AG04449 (cell line): ENCODE data around the gene METRN.

Experiments used
- CTCF ChIA-PET: fragments of 350-600 bp; formaldehyde crosslinking; extraction: SDS; loops from one replicate; lab custom pipeline; 2021; ENCODE audit warnings: antibody characterized with exemption; lab: Yijun Ruan, JAX
- POLR2A ChIA-PET: fragments of 400-600, 350-600 bp; formaldehyde crosslinking; extraction: SDS; loops from one replicate; lab custom pipeline; 2020; ENCODE audit warnings: antibody characterized with exemption, inconsistent platforms; lab: Yijun Ruan, JAX
- DNase-seq: peaks from one replicate; pipeline ENCODE4 v3.0.0-alpha.2; 2010; ENCODE audit warnings: low read depth, low spot score
- H3K4me3 ChIP-seq: 2 replicates; pipeline ENCODE4 v1.5.1; 2011; ENCODE audit warnings: low read depth, mild to moderate bottlenecking, control low read depth, low read length
- TF ChIP-seq, protein P1 (sequence below): IDR thresholded peaks from one replicate; pipeline ENCODE4 v1.5.1; 2011; ENCODE audit warnings: mild to moderate bottlenecking, moderate library complexity, low read length, control low read depth, inconsistent platforms; ENCODE audit not compliant: insufficient read depth; ENCODE audit errors: missing control alignments

The METRN gene

DNA sequence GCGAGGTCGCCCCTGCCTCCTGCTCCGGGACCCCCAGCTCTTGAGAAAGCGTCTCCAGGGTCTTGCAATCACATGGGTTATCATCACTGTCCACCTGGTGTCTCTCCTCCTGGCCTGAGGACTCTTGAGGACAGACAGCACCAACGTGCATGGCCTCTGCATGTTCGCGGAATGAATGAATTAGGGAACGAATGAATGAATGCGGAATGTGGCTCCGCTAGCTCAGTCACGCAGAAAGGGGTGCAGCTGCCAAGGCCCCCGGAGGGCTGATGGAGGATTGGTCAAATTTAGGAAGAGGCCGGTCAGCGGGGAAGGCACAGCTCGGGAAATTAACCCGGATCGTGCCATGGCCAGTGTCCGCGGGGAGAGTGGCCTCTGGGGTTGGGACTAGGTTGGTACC lies 12.6 kb upstream of the METRN start:
- DNase-seq: no peak
- TF ChIP-seq, protein P1, sequence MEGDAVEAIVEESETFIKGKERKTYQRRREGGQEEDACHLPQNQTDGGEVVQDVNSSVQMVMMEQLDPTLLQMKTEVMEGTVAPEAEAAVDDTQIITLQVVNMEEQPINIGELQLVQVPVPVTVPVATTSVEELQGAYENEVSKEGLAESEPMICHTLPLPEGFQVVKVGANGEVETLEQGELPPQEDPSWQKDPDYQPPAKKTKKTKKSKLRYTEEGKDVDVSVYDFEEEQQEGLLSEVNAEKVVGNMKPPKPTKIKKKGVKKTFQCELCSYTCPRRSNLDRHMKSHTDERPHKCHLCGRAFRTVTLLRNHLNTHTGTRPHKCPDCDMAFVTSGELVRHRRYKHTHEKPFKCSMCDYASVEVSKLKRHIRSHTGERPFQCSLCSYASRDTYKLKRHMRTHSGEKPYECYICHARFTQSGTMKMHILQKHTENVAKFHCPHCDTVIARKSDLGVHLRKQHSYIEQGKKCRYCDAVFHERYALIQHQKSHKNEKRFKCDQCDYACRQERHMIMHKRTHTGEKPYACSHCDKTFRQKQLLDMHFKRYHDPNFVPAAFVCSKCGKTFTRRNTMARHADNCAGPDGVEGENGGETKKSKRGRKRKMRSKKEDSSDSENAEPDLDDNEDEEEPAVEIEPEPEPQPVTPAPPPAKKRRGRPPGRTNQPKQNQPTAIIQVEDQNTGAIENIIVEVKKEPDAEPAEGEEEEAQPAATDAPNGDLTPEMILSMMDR: no peak
- no peak overlapping the region for H3K4me3 ChIP-seq
- POLR2A ChIA-PET: no interaction called here
- CTCF ChIA-PET: interaction anchor here (1.2 to 6.6 kb wide), 3 partner anchors 9 to 38 kb away, joined by 4 to 53 read pairs (median 6); partner anchors contain the start of gene CIAO3

DNA sequence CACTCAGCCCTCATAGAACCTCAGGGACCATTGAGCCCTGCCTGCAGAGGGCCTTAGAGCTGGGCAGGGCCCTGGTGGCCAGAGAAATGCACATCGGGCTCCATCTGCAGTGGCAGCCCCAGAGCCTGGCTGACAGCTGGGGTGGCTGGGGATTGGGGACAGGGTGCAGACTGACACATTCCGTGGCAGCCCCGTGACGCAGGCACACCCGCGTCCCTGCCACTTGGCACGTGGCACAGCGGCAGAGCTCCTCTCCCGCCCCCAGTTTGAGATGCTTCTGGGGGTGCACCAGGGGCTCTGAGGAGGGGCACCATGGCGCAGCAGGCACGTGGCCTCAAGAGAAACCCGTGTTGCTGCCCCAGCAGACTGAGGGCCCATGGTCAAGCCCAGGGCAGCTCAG lies 11.5 kb upstream of the METRN start:
- ChIA-PET CTCF (interaction anchor here (0.8 to 6.6 kb wide), 4 partner anchors 8 to 37 kb away, joined by 3 to 53 read pairs (median 6); partner anchors contain the start of genes ANTKMT and CIAO3), POLR2A (no interaction called here)

DNA sequence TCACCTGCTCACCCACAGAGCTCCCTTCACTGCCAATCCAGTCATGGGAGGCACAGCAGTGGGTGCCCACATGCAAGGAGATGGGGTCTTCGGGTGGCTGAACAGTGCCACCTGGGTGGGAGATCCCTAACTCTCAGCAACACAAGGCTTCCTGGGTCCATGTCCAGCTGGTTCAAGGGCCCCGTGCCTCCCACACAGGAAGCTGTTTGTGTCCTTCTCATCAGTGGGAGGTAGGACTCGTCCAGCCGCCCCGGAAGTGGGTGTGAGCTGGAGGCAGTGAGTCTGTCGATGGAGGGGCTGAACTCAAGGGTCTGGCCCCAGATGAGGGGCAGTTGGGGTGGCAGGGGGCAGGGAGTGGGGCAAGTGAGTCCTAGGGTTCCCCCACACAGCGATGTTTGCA lies 10.9 kb upstream of the METRN start:
- CTCF ChIA-PET: interaction anchor here (1.0 to 6.6 kb wide), 3 partner anchors 8 to 37 kb away, joined by 3 to 53 read pairs (median 5); partner anchors contain the start of gene CIAO3
- POLR2A ChIA-PET: no interaction called here
- TF ChIP-seq, protein P1: no peak

More for the DNA sequence above, 11.5 kb upstream of the METRN start:
- no peak overlapping the region for H3K4me3 ChIP-seq
- DNase-seq: no peak
- TF ChIP-seq, protein P1: no peak

DNA sequence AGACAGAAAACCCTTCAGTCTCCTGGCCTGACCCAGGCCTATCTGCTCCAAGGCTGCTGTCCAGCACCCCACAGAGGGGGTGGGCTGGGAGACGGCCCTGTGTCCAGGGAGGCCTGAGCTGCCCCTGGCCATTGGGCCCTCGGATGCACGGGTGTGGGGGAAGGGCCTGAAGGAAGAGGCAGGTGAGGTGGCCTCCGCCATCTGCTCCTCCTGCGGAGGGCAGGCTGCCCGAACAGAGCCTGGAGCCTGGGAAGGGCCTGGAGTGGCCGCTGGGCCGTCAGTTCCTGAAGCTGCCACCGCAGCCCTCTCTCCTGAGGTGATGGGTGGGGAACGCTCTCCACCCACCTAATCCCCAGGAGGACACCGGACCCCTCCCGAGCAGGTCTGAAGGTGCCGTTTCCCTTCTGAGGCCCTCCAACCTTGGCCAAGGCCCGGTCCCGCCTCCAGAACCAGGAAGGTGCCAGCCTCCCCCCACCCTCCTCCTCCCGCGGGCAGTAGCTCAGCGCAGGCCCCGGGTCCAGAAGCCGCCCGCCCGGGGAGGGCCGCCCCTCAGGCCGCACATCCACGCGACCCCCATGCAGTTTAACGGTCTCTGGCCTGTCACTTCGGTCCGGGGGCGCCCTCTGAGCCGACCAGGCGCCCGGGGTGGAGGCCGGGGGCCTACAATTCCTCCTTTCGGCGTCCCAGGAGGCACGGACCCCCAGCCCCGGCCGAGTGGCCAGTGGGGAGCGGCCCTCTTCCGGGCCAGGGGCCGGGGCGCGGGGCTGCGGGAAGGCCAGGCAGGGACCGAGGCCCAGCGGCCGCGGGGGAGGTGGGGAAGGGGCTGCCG lies 10.2 kb upstream of the METRN start:
- no peak overlapping the region for H3K4me3 ChIP-seq
- TF ChIP-seq, protein P1: no peak
- CTCF ChIA-PET: interaction anchor here (1.0 to 6.6 kb wide), 2 partner anchors 7 to 36 kb away, joined by 3 to 53 read pairs; partner anchors contain the start of gene CIAO3
- POLR2A ChIA-PET: no interaction called here
- DNase-seq: no peak

More for the DNA sequence above, 10.9 kb upstream of the METRN start:
- DNase-seq: no peak
- H3K4me3 ChIP-seq: no peak overlapping the region

DNA sequence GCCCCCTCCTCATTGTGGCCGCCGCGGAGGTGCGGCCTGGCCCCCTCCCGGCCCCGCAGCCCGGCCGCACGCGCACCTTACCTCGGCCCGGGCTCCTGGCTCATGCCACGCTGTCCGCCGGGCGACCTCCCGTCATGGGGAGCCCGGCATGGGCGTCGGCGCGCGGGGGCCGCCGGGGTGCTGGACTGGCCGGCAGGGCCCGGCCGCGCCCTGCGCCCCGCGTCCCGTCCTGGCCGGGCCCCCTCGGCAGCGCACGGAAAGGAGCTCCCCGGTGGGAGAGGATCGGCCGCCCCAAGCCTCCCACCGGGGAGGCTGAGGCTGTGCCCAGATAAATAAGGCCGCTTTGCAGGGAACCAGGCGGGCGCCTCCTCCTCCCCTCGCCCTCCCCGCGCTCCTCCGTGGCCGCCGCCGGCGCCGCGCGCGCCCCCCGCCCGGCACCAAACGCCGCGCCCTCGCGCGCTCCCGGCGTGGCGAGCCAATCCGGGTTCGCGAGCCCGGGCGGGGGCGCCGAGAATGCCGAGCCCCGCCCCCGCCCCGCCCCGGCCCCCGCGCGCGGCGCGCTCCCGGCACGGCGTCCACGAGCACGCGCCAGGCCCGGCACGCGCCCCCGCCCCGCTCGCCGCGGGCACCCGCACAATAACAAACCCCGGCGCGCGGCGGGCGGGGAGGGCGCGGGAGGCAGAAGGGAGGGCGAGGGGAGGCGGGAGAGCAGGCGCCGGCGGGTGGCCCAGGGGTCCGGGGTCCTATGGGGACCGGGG lies 9.3 kb upstream of the METRN start, which contains the start of gene FBXL16:
TSS of gene FBXL16 (minus strand) at position 371 of the 758 bp plus-strand sequence. CDS start 8,396 bp downstream, outside the sequence.
- TF ChIP-seq, protein P1: no peak
- no peak for DNase-seq
- CTCF ChIA-PET: no interaction called here
- H3K4me3 ChIP-seq: peak within 1 kb of the TSS; percentile 12; the same call in 1 of the 2 replicates
- POLR2A ChIA-PET: no interaction called here
